ENCODE results near the gene BLM. TPM values are rescaled to one million over a fixed set of nuclear protein-coding genes. Genes with fewer than 3 reads are reported as not detected.
A peak's percentile ranks its signal among the peaks of the same experiment; 100 is the strongest.
"Not testable (repeated sequence)": the region's sequence is repeated elsewhere in the genome, so short reads cannot be mapped to it uniquely, and the experiment has no call there.

Gene BLM
- 3.7 TPM for polyA plus RNA-seq (ENCODE audit: insufficient read length)

DNA sequence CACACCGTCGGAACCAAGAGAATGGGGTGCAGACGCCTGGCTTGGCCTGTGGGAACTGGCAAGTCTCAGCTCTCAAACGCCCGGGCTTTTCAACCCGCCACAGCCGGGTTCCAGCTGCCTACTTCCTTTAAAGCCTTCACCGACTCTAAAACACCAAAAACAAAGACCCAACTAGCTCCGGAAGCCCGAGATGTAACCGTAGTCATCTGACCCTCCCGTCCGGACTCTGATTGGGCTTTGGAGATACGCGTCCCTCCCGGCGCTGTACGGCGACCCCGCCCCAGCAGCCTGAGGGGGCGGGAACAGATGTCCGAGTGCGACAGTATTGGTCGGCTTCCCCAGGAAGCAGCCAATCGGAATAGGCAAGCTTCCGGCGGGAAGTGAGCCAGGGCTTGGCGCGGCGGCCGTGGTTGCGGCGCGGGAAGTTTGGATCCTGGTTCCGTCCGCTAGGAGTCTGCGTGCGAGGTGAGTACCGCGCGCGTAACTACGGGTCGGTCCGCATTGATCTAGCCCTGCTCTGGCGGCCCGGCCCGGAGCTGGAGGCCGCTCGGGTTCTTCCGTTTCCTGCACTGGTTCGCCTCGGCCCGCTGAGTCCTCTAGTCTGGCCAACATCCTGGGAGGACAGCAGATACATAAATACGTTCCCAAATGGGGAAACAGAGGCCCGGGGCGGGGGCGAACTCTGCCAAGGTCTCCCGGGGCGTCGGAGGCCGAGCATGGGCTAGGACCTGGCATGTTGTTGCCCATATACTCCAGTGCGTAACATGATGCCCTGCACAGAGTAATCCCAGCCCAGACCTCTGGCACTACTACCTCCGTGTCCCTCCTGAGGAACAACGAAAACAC is at the start of gene BLM:
TSS of gene BLM (plus strand) at position 371 of the 846 bp plus-strand sequence. CDS start 30,047 bp downstream, outside the sequence.
- peak; percentile 98 for DNase-seq

DNA sequence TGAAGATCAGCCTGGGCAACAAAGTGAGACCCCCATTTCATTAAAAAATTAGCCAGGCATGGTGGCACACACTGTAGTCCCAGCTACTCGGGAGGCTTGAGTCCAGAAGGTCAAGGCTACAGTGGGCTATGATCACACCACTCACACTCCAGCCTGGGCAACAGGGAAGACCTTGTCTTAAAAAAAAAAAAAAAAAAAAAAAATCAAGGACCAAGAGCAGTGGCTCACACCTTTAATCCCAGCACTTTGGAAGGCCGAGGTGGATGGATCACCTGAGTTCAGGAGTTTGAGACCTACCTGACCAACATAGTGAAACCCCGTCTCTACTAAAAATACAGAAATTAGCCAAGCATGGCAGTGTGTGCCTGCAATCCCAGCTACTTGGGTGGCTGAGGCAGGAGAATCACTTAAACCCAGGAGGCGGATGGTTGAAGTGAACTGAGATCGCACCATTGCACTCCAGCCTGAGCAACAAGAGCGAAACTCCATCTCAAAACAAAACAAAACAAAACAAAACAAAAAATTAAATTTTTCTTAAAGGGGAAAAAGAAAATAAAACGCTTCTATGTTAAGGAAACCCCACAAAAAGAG is 49.3 kb upstream of the BLM start:
- not testable (repeated sequence) for DNase-seq

DNA sequence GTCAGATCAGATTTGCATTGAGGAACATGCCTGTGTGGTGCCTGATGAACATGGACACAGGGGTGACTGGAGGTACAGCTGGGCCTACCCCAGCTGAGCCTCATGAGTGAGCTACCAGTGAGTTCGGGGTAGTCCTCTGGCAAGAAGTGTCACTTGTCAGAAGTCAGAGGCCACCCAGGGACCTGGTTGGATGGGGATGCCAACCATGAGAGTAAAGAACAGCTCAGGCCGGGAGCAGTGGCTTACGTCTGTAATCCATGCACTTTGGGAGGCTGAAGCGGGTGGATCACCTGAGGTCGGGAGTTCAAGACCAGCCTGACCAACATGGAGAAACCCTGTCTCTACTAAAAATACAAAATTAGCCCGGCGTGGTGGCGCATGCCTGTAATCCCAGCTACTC is 46.5 kb upstream of the BLM start:
- not testable (repeated sequence) for DNase-seq

DNA sequence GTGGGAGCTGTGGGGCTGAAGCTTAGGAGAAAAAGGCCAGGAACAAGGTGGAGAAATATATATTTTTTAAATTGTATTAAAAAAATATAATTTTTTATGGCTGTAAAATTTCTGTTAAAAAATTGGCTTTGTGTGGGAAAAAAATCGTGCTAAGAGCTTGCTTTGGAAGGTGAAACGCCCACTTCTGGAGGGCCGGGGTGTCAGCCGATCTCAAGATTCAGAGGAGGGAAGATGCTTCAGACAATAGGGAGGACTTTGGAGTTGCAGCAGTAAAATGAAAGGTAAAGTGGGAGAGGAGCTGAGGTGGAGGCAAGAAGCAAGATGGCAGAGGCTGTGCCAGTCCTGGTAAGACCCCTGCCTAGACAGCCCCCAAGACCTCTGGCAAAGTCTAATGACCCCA is 45.9 kb upstream of the BLM start:
- no peak for DNase-seq

DNA sequence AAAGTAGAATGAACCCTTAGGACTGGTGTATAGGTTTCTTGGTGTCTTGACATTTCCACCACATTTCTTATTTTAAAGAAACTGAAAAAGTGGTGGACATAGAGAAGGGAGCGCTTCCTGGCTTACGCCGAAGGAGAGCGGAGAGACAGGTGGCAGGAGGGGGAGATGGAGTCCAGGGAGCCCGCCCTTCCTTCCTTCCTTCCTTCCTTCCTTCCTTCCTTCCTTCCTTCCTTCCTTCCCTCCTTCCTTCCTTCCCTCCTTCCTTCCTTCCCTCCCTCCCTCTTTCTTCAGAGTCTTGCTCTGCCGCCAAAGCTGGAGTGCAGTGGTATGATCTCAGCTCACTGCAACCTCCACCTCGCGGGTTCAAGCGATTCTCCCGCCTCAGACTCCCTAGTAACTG is 43.8 kb upstream of the BLM start:
- not testable (repeated sequence) for DNase-seq

DNA sequence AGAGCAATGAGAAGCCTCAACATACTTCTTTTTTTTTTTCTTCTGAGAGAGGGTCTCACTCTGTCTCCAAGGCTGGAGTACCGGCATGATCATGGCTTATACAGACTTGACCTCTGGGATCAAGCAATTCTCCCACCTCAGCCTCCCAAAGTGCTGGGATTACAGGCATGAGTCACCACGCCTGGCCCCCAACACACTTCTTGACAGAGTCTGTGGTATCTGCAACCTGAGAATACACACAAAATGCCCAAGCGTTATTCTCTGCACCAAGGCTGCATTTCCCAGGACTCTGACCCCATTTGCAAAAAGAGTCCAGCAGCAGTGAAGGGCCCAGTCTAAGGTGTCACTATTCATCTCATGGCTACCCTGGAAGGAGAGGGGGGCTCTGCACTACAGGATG is 42.7 kb upstream of the BLM start:
- DNase-seq, result no peak

DNA sequence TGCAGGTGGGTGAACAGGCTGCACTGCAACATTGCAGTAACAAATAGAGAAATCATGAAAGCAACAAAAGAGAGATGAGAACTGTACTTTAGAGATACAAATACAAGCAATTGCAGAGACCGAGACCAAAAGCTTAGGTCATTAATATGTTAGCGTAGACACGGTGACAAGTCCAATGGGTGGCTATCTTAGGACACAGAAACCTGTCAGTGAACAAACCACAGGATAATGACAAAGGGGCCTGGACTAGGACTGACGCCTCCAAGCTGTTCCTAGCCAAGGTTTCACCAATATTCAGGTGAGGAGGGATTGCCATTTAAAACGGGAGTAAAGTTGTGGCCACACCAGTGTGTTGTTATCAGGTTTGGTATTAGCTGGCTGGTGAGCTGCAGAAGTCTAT is 41.7 kb upstream of the BLM start:
- no peak for DNase-seq

DNA sequence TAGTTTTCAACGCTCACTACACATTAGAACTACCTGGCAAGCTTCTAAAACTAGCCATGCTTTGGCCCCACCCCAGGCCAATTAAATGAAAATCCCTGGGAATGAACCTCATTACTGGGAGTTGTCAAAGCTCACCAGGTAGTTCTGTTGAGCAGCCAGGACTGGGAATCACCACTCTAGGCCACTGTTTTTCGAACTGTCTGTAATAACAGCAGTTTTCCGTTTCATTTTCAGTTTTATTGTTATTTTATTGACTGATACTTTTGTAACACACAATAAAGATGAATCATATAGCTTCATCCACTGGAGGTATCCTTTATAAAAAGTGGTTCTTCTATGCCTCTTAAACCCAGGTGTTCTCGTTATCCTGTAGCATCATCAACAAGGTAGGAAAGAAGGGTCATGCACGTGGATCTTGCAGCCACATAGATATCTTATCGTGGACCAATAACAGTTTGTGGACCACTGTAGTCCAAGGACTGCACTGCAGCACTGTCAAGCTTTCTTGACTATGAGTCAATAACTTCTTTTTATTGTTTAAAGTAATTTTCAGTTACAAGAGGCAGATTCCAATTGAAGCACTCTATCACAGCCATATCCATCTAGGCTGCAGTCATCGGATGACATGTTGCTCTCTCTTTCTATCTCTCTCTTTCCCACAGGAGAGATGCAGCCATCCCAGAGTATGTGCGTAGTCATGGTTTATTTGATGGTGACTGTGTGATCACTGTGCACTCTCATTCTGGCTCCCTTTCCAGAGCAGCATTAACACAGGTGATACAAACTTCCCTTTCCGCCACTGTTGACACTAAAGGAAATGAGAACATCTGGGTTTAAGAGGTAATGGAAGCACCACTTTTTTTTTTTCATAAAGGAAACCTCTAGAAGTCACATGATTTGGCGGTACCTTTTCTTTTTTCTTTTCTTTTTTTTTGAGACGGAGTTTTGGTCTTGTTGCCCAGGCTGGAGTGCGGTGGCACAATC is 39.0 kb upstream of the BLM start:
- DNase-seq, result no peak

DNA sequence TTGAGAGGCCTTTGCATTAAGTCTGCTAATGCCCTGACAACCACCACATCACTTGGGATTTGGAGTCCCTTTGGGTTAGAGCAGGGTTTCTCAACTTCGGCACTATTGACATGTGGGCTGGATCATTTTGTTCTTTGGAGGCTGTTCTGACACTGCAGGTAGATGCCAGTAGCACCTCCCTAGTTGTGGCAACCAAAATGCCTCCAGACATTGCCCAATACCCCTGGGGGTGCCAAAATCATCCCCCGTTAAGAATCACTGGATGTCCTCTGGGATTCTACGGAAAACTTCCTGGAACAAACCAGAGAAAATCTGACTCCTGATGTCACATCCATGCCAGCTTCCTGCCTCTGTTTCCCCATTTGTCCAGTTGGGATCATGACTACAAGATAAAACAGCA is 37.2 kb upstream of the BLM start:
- no peak for DNase-seq

DNA sequence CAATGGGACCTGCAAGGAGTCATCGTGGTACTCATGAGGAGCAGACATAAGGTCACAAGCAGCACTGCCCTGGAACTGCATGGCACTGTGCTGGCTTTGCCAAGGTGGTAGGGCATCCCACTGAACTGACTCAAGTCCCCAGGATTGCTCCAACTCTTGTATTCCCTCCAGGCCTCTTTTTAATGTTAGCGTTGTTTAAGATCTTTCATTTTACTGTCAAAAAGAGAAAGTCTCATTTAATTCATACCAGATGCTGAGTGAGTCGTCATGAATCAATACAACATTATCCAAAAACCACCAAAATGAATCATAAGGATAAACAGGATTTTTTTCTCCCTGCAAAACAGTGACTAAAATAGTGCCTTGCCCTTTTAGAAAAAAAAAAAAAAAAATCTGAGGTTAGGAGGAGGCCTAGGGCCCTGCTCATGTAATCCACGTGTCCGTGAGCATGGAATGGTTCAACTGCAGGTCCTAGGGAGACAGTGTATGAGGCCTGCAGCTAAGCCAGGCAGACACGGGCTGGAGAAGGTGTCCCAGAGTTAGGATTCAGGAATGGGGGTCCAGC is 36.7 kb upstream of the BLM start:
- peak; percentile 23 for DNase-seq

DNA sequence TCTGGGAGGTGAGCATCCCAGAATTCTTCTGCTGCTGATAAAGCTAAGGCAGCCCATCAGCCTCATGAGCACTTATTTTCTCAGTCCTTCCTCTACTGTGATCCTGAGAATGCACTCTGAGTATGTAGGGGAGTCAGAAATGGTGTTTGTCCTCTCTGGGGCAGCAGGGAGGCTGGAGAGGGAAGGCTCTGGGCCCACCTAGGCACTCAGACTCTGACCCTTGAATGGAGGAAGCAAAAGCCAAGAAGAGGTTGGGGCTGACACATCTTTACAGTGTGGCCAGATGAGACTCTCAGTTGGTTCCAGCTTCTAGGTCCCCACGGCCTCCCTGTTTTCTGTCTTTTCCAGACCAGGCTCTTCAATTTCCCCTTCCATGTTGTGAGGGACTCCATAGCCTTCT is 36.1 kb upstream of the BLM start:
- DNase-seq, result no peak

DNA sequence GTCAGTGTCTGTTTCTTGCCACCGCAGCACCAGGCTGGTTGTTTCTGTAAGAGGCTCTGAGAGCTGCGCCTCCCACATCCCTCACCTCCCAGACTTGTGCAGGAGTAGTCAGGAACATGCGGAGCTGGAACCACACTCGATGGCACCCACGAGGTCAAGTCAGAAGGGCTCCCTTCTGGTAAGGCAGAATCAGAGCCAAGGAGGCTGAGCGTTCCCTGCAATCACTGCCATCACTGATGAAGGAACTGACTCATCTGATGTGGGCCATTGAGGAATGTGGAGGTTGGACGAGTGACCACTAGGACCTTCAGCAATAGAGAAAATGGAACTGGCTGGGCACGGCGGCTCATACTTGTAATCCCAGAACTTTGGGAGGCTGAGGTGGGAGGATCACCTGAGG is 35.7 kb upstream of the BLM start:
- DNase-seq, result no peak

DNA sequence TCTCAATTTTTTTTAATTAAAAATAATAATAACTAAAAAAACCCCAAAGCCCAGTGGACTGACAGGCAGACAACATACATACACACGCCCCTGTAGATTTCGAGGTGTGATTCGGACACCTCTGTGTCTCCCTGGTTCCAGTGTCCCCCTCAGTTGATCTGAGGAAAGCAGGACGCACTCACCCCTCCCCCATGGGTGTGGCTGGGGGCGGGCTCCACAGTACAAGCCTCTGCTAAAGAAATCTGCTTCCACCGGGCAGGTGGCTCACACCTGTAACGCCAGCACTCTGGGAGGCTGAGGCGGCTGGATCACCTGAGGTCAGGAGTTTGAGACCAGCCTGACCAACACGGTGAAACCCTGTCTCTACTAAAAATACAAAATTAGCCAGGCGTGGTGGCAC is 33.8 kb upstream of the BLM start:
- DNase-seq, result no peak

DNA sequence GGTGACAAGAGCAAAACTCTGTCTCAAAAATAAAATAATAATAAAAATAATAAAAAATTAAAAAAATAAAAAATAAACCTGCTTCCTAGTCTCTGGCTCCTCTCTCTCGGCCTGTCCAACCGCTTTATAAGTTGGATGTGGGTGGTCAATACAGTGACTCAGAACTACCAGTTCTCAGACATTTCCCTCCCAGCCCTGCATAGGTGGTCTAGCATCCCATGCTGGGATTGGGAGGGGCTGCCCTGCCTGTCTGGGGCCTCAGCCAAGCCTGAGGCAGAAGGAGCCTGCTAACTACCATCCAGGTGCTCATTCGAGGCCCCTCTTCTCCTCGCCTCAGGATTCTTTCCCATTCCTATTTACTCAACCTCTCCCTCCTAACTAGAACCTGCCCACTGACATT is 33.3 kb upstream of the BLM start:
- DNase-seq, result no peak

DNA sequence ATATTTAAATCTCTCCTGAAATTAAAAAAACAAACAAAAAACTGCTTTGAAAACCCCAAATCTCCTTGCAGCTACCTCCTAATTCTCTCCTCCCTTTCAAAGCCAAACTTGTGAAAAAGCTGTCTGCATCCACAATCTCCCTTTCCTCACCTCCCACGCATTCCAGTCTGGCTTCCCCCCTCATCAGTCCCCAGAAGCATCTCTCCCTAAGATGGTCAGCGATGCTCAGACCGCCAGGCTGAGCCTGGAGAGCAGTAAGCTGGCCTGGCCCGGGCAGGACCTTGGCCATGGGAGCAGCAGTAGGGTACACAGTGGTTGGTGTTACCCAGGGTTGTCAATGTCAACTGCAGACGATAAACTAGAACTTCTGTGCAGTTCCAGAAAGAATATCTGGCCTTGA is 32.9 kb upstream of the BLM start:
- no peak for DNase-seq

DNA sequence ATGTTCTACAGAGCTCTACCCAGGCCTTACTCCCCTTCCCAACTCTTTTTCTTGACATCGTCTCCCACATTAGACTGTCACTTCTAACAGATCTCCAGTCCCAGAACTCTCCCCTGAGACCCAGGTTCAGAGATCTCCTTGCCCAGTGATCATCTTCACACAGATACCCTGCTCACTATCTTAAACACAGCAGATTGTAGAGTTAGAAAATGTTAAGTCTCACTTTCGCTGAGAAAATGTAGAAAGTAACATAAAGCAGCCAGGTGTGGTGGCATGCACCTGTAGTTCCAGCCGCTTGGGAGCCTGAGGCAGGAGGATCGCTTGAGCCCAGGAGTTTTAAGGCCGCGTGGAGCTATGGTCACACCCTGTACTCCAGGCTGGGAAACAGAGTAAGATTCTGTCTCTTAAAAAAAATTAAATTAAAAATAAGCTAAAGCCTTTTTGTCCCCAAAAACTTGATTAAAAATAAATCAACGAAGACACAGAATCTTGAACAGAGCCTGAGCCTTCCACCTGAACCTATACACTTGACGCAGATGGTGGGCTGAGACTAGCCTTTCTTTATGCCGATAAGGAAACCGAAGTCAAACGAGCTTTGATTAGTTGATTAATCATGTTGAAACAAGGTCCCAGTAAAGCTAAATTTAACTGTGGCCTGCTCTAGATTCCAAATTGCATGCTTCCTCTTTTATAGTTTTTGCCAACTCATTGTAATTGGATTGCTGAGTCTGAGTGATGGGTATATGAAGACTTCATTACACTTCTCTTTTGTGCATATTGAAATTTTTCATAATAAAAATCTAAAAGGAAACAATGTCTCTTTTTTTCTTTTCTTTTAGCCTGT is 31.3 kb upstream of the BLM start:
- no peak for DNase-seq

DNA sequence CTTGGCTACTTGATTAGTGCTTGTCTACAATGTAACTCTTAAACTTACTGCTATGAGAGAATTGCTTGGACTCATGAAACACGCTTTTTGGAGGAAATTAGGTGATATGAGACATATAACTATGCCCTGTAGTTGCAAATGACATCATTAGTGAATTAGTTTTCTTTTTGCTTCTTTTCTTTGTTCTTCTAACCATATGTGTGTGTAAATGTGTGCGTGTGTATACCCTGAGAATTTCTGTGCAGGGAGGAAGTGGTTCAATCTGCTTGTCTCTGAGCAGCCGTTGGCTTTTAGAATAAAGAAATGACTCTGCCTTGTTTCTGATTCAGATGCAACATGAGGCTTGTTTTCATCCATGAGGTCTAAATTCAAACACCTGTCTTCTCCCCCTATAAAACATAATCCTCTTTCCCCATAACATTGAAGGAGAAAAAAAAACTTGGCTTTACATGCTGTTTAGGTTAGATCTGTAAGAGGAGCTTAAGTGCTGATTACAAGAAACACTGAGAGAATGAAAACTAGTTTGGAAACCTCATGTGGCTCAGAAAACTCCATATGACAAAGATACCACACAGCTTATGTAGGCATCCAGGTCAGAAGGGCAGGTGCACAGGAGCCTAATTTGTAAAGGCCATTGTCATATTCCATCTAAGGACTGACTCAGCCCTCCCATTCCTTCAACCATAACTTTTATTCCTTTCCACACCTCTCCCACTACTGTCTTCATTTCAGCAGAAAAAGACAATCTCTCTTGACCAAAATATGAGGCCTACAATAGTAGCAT is 30.5 kb upstream of the BLM start:
- DNase-seq, result no peak

DNA sequence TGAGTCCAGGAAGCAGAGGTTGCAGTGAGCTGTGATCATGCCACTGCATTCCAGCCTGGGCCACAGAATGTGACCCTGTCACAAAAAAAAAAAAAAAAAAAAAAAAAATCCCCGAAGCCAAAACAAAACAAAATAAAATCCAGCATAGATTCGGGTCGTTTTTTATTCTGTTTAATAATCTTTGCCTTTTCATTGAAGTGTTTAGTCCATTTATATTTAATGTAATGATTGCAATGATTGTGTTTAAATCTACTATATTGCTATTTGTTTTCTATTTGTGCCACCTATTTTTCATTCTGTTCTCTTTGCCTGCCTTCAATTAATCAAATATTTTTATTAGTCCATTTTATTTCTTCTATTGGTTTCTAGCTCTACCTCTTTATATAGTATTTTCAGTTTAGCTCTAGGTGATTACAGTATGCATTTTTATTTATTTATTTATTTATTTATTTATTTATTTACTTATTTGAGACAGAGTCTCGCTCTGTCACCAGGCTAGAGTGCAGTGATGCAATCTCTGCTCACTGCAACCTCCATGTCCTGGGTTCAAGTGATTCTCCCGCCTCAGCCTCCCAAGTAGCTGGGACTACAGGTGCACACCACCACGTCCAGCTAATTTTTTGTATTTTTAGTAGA is 27.7 kb upstream of the BLM start:
- DNase-seq, result not testable (repeated sequence)

DNA sequence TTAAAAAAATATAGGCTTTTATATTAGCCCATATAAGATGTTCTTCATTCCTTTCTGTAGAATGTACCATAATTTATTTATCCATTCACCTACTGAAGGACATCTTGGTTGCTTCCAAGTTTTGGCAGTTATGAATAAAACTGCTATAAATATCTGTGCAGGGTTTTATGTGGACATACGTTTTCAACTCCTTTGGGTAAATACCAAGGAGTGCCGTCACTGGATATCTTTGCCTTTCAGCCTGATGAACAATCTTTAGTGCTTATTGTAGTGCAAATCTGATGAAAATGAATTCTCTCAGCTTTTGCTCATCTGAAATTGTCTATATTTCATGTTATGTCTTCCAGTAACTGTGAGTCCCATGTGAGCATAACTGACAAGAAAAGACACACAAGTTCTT is 26.6 kb upstream of the BLM start:
- DNase-seq, result no peak

DNA sequence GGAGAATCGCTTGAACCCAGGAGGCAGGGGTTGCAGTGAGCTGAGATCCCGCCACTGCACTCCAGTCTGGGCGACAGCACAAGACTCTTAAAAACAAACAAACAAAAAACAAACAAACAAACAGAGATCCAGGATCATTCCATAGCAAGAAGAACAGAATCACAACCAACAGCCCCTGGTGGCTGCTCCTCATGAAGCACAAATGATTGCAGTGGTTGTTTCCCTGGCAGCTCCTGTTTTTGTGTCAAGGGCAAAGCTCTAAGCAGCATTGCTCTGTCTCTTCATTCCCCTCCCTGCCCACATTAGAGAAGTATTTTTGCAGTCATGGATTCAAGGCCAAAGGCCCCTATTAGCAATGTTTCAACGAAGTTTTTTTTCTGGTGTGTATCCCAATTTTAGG is 25.8 kb upstream of the BLM start:
- DNase-seq, result no peak
